HEK293 (cell line): ENCODE results near the gene MALRD1.

ENCODE experiments used
- CTCF ChIP-seq: fragments of 450-650 bp; formaldehyde crosslinking; IDR thresholded peaks from 2 replicates; pipeline ENCODE4 v1.5.1; 2016; ENCODE audit warnings: missing biosample characterization, missing genetic modification characterization
- IKZF3 ChIP-seq: fragments of 450-650 bp; IDR thresholded peaks from 2 replicates; pipeline ENCODE4 v1.5.0; 2018; ENCODE audit warnings: missing biosample characterization, mild to moderate bottlenecking, missing genetic modification characterization, moderate library complexity
- KLF7 ChIP-seq: fragments of 450-650 bp; formaldehyde crosslinking; IDR thresholded peaks from 2 replicates; pipeline ENCODE4 v1.5.1; 2016; ENCODE audit warnings: missing biosample characterization, missing genetic modification characterization, borderline replicate concordance
- OVOL3 ChIP-seq: fragments of 450-650 bp; formaldehyde crosslinking; IDR thresholded peaks from 2 replicates; pipeline ENCODE4 v1.5.1; 2016; ENCODE audit warnings: missing biosample characterization, missing genetic modification characterization
- REST ChIP-seq: fragments of 450-650 bp; formaldehyde crosslinking; IDR thresholded peaks from 2 replicates; pipeline ENCODE4 v1.5.1; 2016; ENCODE audit warnings: missing biosample characterization, missing genetic modification characterization
- ZFHX2 ChIP-seq: fragments of 450-650 bp; formaldehyde crosslinking; conservative IDR thresholded peaks from 2 replicates; pipeline ENCODE4 v1.5.1; 2016; ENCODE audit warnings: missing biosample characterization, missing genetic modification characterization
- ZNF112 ChIP-seq: fragments of 450-650 bp; formaldehyde crosslinking; IDR thresholded peaks from 2 replicates; pipeline ENCODE4 v1.5.0; 2017; ENCODE audit warnings: missing biosample characterization, missing genetic modification characterization
- ZNF274 ChIP-seq, 2 experiments: fragments of 200-500 bp in 1 of 2; fragments of 450-650 bp in 1 of 2; sonication (Bioruptor generic) in 1 of 2; formaldehyde crosslinking in 1 of 2; IDR thresholded peaks; 2 replicates each; pipeline versions ENCODE4 v1.5.1 to v1.6.1; 2014 to 2016; ENCODE audit warnings: borderline replicate concordance in 1 of 2, inconsistent platforms in 1 of 2, low read length in 1 of 2, missing biosample characterization in 1 of 2, missing genetic modification characterization in 1 of 2
- ZNF292 ChIP-seq: fragments of 450-650 bp; formaldehyde crosslinking; IDR thresholded peaks from 2 replicates; pipeline ENCODE4 v1.5.1; 2016; ENCODE audit warnings: low read depth, missing biosample characterization, missing genetic modification characterization, borderline replicate concordance
- ZNF302 ChIP-seq: fragments of 450-650 bp; formaldehyde crosslinking; IDR thresholded peaks from 2 replicates; pipeline ENCODE4 v1.5.1; 2016; ENCODE audit warnings: missing biosample characterization, missing genetic modification characterization, low read depth
- ZNF501 ChIP-seq: fragments of 450-650 bp; formaldehyde crosslinking; IDR thresholded peaks from 2 replicates; pipeline ENCODE4 v1.5.1; 2016; ENCODE audit warnings: missing biosample characterization, missing genetic modification characterization
- ZNF514 ChIP-seq: fragments of 450-650 bp; formaldehyde crosslinking; IDR thresholded peaks from 2 replicates; pipeline ENCODE4 v1.5.1; 2016; ENCODE audit warnings: missing biosample characterization, missing genetic modification characterization
- TF ChIP-seq, protein P1 (sequence below): fragments of 450-650 bp; formaldehyde crosslinking; IDR thresholded peaks from 2 replicates; pipeline ENCODE4 v1.5.1; 2016; ENCODE audit warnings: missing biosample characterization, missing genetic modification characterization

DNA sequence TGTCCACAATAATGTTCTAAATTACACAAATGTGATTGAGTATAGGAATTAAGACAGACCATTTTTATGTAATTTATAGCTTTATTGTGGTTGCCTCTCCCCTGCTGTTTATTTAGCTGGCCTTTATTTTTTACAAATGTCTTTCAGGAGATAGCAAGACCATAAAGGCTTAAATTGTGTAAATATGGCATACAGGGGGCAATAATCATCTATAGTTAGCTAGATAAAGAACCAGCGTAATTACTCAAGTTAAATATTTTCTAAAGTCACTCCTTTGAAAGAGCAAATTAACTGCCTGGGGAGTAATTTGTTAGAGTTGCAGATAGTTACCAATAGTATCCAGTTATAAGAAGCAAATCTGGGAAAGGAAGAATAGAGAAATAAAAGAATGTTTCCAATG is at the start of gene MALRD1:
- no peak for TF ChIP-seq CTCF (tag by site-specific recombination)
- TF ChIP-seq, protein P1, sequence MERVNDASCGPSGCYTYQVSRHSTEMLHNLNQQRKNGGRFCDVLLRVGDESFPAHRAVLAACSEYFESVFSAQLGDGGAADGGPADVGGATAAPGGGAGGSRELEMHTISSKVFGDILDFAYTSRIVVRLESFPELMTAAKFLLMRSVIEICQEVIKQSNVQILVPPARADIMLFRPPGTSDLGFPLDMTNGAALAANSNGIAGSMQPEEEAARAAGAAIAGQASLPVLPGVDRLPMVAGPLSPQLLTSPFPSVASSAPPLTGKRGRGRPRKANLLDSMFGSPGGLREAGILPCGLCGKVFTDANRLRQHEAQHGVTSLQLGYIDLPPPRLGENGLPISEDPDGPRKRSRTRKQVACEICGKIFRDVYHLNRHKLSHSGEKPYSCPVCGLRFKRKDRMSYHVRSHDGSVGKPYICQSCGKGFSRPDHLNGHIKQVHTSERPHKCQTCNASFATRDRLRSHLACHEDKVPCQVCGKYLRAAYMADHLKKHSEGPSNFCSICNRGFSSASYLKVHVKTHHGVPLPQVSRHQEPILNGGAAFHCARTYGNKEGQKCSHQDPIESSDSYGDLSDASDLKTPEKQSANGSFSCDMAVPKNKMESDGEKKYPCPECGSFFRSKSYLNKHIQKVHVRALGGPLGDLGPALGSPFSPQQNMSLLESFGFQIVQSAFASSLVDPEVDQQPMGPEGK (tag by site-specific recombination), result no peak
- TF ChIP-seq IKZF3 (tag by site-specific recombination), result no peak
- no peak for TF ChIP-seq ZNF501 (tag by site-specific recombination)
- no peak for TF ChIP-seq ZNF302 (tag by site-specific recombination)
- TF ChIP-seq ZFHX2 (tag by site-specific recombination), result no peak
- no peak for TF ChIP-seq ZNF274 (IDR thresholded peaks at IDR 0.05; ENCODE audit: low read length)
- TF ChIP-seq ZNF274 (tag by site-specific recombination; IDR thresholded peaks at IDR 0.05; ENCODE audit: borderline replicate concordance), result no peak
- no peak for TF ChIP-seq ZNF112 (tag by site-specific recombination)
- no peak for TF ChIP-seq REST (tag by site-specific recombination)
- no peak for TF ChIP-seq ZNF292 (tag by site-specific recombination)
- TF ChIP-seq ZNF514 (tag by site-specific recombination), result no peak
- no peak for TF ChIP-seq OVOL3
- no peak for TF ChIP-seq KLF7
